Stimulated activated CD4-positive, alpha-beta T cell treated with anti-CD3 and anti-CD28 coated beads, TNF-alpha, amount 100 ng/mL, for 24 hours (primary cell): ENCODE data around the gene HTR6.

Source experiments
- DNase-seq, 3 experiments: peaks; one replicate each; pipeline ENCODE4 v3.0.0-alpha.2; 2020; ENCODE audit warnings: low read depth in 3 of 3

Gene HTR6

DNA sequence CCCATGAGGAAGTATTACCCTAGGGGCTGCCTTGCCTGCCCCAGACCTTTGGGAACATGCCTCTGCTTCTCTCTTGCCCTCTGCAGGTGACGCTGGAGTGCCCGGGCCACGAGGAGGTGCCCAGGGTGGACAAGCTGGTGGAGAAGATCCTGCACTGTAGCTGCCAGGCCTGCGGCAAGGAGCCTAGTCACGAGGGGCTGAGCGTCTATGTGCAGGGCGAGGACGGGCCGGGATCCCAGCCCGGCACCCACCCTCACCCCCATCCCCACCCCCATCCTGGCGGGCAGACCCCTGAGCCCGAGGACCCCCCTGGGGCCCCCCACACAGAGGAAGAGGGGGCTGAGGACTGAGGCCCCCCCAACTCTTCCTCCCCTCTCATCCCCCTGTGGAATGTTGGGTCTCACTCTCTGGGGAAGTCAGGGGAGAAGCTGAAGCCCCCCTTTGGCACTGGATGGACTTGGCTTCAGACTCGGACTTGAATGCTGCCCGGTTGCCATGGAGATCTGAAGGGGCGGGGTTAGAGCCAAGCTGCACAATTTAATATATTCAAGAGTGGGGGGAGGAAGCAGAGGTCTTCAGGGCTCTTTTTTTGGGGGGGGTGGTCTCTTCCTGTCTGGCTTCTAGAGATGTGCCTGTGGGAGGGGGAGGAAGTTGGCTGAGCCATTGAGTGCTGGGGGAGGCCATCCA lies 7.8 kb upstream of the HTR6 start:
- DNase-seq = no peak

DNA sequence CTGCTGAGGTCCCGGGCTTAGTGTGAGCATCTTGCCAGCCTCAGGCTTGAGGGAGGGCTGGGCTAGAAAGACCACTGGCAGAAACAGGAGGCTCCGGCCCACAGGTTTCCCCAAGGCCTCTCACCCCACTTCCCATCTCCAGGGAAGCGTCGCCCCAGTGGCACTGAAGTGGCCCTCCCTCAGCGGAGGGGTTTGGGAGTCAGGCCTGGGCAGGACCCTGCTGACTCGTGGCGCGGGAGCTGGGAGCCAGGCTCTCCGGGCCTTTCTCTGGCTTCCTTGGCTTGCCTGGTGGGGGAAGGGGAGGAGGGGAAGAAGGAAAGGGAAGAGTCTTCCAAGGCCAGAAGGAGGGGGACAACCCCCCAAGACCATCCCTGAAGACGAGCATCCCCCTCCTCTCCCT lies 7.2 kb upstream of the HTR6 start:
- DNase-seq = no peak

DNA sequence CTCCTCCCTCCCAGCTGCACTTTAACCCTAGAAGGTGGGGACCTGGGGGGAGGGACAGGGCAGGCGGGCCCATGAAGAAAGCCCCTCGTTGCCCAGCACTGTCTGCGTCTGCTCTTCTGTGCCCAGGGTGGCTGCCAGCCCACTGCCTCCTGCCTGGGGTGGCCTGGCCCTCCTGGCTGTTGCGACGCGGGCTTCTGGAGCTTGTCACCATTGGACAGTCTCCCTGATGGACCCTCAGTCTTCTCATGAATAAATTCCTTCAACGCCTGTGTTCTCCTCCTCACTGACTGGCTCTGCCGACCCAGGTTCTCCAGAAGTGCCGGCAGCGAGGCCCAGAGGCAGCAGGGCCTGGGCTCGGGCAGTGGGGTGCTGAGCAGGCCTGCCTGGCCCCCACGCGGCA lies 6.5 kb upstream of the HTR6 start:
- DNase-seq = no peak

DNA sequence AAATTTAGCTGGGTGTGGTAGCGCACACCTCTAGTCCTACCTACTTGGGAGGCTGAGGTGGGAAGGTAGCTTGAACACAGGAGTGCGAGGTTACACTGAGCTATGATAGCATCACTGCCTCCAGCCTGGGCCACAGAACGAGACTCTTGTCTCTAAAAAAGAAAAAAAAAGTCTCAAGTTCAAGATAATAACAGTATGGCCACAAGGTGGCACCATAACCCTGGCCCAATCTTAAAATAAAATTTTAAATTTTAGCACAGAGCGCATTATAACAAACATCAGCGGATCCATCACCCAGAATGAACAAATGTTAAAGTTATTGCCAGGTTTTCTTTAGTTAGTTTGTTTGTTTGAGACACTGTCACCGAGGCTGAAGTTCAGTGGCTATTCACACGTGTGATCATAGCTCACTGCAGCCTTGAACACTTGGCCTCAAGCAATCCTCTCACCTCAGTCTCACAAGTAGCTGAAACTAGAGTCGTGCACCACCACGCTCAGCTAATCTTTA lies 2.9 kb upstream of the HTR6 start:
- DNase-seq = peak in 1 of 3 experiments; percentile 29

DNA sequence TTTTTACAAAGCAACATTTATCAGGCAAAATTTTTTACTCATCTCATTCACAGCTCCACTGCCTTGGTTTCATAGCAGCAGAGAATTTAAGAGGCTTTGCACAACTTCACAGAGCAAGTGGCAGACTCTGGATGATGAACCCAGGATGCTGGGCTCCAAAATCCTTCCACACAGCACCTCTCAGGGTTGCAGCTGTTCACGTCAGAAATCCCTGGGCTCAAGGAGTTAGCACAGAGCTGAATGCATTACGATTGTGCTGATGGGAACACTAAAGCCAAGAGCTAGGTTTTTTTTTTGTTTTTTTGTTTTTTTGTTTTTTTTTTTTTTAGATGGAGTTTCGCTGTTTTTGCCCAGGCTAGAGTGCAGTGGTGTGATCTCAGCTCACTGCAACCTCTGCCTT lies 2.4 kb upstream of the HTR6 start:
- no peak for DNase-seq

DNA sequence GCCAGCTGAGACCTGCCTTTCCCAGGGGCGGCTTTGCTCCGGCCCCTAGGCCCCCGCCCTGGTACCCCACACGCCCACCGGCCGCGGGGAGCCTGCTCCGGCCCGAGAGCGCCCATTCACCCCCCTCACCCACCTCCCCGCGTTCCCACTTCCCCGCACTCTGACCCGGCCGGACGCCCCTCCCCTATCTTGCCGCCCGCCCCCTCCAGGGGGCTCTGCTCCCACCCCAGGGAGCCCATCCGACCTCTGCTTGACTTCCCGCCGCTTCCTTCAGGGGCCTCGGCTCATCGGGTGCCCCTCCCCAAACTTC lies 466 bp downstream of the HTR6 start:
- no peak for DNase-seq

DNA sequence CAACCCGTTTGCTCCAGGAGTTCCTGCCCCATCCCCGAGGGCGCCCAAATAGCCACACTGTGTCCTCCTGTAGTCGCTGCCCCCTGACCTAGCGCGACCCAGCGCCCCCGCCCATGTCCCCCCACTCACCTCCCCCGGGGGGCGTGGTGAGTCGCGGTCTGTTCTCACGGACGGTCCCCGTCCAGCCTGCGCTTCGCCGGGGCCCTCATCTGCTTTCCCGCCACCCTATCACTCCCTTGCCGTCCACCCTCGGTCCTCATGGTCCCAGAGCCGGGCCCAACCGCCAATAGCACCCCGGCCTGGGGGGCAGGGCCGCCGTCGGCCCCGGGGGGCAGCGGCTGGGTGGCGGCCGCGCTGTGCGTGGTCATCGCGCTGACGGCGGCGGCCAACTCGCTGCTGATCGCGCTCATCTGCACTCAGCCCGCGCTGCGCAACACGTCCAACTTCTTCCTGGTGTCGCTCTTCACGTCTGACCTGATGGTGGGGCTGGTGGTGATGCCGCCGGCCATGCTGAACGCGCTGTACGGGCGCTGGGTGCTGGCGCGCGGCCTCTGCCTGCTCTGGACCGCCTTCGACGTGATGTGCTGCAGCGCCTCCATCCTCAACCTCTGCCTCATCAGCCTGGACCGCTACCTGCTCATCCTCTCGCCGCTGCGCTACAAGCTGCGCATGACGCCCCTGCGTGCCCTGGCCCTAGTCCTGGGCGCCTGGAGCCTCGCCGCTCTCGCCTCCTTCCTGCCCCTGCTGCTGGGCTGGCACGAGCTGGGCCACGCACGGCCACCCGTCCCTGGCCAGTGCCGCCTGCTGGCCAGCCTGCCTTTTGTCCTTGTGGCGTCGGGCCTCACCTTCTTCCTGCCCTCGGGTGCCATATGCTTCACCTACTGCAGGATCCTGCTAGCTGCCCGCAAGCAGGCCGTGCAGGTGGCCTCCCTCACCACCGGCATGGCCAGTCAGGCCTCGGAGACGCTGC lies 1.1 kb downstream of the HTR6 start:
- no peak for DNase-seq

DNA sequence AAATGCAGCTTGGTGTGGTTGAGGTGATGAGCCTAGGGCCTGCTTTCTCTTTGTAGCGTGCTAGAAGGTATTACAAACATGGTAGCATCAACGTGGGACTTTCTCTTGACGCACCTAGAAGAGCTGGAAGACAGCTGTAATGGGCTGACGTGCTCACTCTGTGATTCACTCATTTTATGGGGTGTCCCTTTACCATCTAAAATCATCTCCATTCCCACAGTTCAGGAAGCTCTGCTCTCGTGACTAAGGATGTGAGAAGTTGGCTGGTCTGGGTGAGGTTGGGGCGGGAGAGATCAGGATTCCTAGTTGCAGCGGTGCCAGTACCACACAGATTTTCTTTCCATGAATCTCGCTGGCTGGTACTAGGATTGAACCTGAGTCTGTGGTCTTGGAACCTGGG lies 4.2 kb downstream of the HTR6 start:
- DNase-seq = no peak

DNA sequence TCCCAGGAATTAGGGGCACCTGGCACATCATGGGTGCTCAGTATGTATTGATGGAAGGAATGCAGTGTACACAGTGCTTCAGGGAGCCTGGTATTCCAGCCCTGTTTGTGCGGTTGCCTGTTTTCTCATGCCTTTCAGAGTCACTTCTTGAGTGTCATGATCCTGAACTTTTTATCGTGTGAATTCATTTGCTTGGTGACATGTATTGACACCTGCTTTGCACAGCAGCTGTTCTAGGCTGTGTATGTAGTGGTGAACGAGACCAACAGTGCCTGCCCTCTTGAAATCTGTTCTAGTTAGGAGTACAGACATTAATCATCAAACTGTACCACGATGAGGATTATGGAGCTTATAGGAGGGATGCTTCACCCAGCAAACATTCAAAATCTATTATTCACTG lies 6.1 kb downstream of the HTR6 start:
- DNase-seq = no peak

DNA sequence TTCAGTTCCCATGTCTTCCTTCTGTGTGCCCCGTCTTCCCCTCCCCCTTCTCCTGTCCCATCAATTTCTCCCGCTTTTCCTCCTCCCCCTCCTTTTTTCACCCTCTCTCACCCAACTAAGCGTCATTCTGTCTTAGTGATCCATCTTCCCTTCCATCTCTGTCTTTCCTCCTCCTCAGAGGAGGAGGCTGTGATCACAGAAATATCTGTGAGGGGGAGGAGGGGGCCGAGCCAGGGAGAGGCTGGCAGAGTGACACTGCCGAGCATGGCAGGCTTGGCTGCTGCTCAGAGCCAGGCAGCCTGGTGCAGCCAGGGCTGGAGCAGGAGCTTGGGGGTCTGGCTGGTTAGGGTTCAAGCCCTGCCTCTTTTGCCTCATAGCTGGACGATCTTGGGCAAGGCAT lies 7.6 kb downstream of the HTR6 start:
- DNase-seq = no peak

DNA sequence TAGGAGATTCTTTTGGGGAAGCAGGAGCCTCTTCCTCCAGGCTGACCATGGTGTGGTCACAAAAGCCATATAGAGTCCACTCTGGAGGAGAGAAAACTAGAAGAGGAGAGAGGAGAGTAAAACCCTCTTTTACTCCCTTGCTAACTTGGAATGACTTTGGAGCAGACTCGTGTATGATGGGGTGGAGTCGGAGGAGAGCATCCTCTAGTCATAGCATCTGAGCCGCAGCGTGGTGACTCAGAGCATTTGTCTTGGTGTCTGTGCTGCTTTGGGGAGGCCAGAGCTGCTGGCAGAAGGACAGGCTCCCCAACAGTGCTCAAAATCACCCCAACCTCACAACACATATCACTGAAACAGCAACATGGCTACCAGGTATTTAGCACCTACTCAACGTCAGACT lies 11.1 kb downstream of the HTR6 start:
- DNase-seq = no peak

DNA sequence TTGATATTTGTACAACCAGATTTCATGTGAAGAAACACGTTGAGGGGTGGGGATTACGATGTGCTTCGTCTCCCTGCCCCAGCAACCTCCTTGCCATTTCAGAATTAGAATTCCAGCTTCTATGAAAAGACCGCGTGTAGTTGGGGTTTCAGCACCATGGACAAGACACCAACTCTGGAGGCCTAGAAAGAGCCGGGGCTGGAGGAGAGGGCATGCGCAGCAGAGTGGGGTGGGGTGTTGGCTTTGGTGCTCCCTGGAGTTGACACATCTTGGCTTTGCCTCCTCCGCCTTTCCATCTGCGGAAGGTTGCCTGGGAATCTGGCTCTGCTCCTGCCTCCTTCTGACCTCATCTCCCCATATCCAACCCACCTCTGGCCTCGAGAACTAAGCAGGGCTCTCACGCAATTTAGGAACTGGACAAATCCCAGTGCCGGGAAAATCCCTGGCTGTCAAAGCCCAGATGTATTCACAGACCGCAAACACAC lies 11.8 kb downstream of the HTR6 start:
- DNase-seq = no peak

DNA sequence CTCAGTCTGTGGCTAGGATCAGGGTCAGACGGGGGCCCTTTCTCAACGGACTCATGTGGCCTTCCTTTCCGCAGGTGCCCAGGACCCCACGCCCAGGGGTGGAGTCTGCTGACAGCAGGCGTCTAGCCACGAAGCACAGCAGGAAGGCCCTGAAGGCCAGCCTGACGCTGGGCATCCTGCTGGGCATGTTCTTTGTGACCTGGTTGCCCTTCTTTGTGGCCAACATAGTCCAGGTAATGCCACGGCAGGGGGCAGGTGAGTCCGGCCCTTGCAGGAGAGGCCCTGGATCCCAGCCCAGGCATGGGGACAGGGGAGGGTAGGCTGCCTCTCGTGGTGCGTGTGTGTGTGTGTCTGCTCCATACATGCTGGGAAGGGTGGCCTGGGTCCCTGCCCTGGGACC lies 13.8 kb downstream of the HTR6 start:
- no peak for DNase-seq

DNA sequence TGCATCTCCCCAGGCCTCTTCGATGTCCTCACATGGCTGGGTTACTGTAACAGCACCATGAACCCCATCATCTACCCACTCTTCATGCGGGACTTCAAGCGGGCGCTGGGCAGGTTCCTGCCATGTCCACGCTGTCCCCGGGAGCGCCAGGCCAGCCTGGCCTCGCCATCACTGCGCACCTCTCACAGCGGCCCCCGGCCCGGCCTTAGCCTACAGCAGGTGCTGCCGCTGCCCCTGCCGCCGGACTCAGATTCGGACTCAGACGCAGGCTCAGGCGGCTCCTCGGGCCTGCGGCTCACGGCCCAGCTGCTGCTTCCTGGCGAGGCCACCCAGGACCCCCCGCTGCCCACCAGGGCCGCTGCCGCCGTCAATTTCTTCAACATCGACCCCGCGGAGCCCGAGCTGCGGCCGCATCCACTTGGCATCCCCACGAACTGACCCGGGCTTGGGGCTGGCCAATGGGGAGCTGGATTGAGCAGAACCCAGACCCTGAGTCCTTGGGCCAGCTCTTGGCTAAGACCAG lies 14.3 kb downstream of the HTR6 start:
- DNase-seq = no peak

DNA sequence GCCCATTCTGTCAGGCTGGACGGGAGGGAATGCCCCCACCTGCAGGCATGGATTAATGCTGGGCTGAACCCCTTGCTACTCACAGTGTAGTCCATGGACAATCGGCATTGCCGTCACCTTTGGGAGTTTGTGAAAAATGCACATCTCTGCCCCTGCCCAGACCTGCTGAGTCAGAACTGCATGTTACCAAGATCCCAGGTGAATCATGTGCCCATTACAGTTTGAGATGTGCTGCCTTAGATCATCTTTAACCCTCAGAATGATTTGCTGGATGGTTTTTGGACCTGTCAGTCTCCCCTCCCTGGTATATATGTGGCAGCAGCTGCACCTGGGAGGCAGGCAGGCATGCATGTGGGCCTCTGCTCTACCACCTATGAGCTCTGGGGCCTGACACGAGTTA lies 15.0 kb downstream of the HTR6 start:
- DNase-seq = no peak

DNA sequence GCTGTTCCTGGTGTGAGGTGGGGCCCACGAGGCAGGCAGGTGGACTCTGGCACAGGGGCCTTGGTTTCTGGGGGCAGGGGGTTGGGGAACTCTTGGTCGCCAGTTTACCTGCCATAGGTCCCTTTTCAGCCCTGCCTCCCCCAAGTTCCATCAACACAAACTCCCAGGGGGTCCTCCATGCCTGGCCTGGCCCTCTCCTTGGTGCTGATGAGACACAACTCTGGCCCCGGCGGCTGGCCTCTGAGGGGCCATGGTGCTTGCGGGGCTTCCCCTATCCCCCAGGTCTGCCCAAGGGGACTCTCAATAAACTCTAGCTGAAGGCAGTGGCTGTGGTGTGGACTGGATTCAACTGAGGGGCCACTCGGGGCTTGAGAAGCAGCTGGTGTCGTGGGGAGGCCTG lies 16.0 kb downstream of the HTR6 start:
- no peak for DNase-seq

DNA sequence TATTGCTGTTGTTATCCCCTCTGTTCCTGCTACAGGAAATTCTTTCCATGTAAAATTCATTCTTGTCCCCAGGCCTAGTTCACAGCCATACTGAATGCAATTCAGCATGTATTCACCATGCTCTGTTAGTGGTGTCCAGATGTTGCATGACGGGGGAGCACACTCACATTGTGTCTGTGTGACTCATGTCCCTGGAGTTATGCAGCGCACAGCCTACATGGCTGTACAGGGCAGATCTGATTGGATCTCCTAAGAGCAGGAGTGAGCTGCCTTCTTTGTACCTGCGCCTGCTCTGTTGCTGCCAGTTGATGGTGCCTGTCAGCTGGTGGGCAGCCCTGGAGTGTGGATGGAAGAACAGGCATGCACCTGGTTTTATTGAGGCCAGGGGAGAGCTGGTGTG lies 17.6 kb downstream of the HTR6 start:
- no peak for DNase-seq

DNA sequence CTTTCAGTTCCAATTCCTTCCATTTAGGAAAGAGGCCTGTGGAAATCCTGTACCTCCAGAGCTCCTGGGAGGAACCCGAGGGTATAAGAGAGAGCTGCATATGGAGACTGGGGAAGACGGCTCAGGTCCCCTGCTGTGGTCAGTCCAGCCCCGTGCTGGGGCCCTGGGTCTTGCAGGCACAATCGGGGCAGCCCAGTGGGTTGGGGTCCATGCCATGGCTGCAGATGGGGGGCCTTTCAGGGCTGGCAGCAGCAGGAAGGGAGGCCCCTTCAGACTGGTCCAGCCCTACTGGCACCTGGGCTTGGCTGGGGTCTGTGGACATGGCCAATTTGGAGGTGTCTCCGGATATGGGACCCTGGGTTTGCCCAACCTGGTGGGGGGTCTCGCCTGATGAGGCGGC lies 18.2 kb downstream of the HTR6 start:
- DNase-seq = no peak

DNA sequence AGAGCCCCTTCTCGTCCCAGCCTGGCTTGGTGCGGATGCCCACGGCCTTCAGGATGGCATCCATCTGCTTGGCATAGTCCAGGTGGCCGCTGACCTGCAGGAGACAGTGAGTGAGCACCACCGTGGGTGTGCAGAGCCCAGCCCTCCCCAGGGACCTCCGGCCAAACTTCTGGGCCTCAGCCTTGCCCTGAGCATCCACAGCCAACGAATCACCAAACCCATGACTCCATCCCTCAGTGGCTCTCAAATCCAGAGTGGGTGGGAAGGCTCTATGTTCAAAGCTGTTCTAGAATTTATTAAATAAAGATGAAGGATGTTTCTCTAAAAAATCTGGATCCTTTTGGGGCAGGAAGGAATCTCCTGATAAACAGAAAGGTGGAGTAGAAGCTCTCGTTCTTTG lies 18.7 kb downstream of the HTR6 start:
- DNase-seq = no peak

DNA sequence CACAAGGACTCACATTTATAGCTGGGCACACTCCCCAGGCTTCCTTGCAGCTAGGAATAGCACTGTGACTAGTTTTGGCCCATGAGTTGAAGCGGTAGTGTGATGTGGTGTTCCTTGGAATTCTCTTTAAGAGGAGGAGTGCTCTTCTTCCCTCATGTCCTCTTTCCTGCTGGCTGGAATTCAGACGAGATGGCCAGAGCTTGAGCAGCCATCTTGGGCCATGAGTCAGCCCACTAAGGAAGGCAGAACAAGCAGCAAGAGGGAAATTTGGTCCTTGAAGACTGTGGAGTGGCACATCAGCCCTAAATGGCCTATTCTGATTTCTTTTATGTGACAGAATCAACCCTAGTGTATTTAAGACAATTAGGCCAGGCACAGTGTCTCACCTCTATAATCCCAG lies 20.0 kb downstream of the HTR6 start:
- no peak for DNase-seq

DNA sequence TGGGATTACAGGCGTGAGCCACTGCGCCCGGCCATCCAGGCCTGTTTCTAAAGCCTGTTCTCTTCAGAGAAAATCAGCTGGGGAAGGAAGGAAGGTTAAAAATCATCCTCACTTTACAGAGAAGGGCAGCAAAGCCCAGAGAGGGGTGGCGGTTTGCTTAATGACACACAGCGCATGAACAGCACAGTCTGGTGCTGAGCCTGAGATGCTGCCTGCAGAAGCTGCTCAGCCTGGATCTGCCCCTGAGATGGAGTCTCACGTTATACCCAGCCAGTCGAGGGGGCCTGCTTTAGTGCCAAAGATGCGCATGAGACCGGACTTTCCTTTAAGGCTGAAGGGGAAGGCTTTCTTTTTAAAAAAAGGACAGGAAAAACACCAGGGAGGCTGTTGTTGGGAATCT lies 21.3 kb downstream of the HTR6 start:
- no peak for DNase-seq

DNA sequence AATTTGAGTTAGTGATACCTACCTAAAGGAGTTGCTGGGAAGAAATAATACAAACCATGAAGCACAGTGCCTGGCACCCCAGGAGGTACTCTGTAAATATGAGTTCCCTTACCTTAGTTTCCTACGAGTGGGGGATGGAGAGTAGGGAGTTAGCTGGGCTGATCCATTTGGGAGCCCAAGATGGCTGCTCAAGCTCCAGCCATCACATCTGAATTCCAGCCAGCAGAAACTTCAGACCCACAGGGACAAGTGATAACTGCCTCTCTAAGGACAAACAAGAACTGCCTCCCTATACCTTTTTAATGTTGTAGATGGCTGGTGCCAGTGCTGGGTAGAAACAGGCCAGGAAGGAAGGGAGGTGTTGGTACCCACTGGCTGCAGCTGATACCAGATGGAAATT lies 22.7 kb downstream of the HTR6 start:
- DNase-seq = no peak
